MM.1S (cell line): ENCODE data around the gene SRP54.

ENCODE experiments used
- DNase-seq: peaks from one replicate; pipeline ENCODE4 v3.0.0-alpha.2; 2015
- H2AFZ ChIP-seq: fragments of 300-600 bp; sonication (generic); 2 replicates; pipeline ENCODE4 v1.6.0; 2016; ENCODE audit warnings: antibody characterized with exemption, low read length
- H3F3A ChIP-seq: fragments of 300-600 bp; sonication (generic); 2 replicates; pipeline ENCODE4 v1.6.1; 2016; ENCODE audit warnings: mild to moderate bottlenecking, antibody characterized with exemption, low read length, moderate library complexity, mixed read lengths; ENCODE audit not compliant: insufficient read depth
- H3K27ac ChIP-seq: fragments of 300-600 bp; sonication (generic); 2 replicates; pipeline ENCODE4 v1.5.1; 2016; ENCODE audit warnings: mild to moderate bottlenecking, low read length
- H3K27me3 ChIP-seq: fragments of 300-600 bp; sonication (generic); replicated peaks from 2 replicates; pipeline ENCODE4 v1.6.0; 2016; ENCODE audit warnings: low read length; ENCODE audit not compliant: insufficient read depth
- H3K36me3 ChIP-seq: fragments of 300-600 bp; sonication (generic); replicated peaks from 2 replicates; pipeline ENCODE4 v1.6.1; 2016; ENCODE audit warnings: mild to moderate bottlenecking, low read length, mixed read lengths; ENCODE audit not compliant: insufficient read depth
- H3K4me1 ChIP-seq: fragments of 300-600 bp; sonication (generic); 2 replicates; pipeline ENCODE4 v1.6.1; 2016; ENCODE audit warnings: low read length, mixed read lengths
- H3K4me2 ChIP-seq: fragments of 300-600 bp; sonication (generic); 2 replicates; pipeline ENCODE4 v1.6.0; 2016; ENCODE audit warnings: low read depth, low read length
- H3K4me3 ChIP-seq: fragments of 300-600 bp; sonication (generic); 2 replicates; pipeline ENCODE4 v1.5.1; 2016; ENCODE audit warnings: low read length, mixed read lengths
- H3K79me2 ChIP-seq: fragments of 300-600 bp; sonication (generic); 2 replicates; pipeline ENCODE4 v1.6.1; 2016; ENCODE audit warnings: mixed run types, low read length, mixed read lengths
- H3K9ac ChIP-seq: fragments of 300-600 bp; sonication (generic); 2 replicates; pipeline ENCODE4 v1.6.1; 2016; ENCODE audit warnings: low read length, mixed read lengths
- H3K9me2 ChIP-seq: fragments of 300-600 bp; sonication (generic); replicated peaks from 2 replicates; pipeline ENCODE4 v1.6.1; 2016; ENCODE audit warnings: mild to moderate bottlenecking, low read length, mixed read lengths; ENCODE audit not compliant: insufficient read depth
- H3K9me3 ChIP-seq: fragments of 300-600 bp; sonication (generic); replicated peaks from 2 replicates; pipeline ENCODE4 v1.6.1; 2016; ENCODE audit warnings: mild to moderate bottlenecking, low read length, mixed read lengths; ENCODE audit not compliant: insufficient read depth
- H4K20me1 ChIP-seq: fragments of 300-600 bp; sonication (generic); 2 replicates; pipeline ENCODE4 v1.6.1; 2016; ENCODE audit warnings: mild to moderate bottlenecking, low read length, moderate library complexity, mixed read lengths; ENCODE audit not compliant: insufficient read depth
- EZH2 ChIP-seq: fragments of 300-600 bp; sonication (generic); optimal IDR thresholded peaks from 2 replicates; pipeline ENCODE3; 2017; ENCODE audit warnings: low read depth, mild to moderate bottlenecking, antibody characterized with exemption, low read length, mixed read lengths
- EZH2phosphoT487 ChIP-seq: fragments of 300-600 bp; sonication (generic); IDR thresholded peaks from 2 replicates; pipeline ENCODE4 v1.6.1; 2018; ENCODE audit warnings: antibody characterized with exemption, low read length
- TF ChIP-seq, protein P1 (sequence below): fragments of 300-600 bp; sonication (generic); IDR thresholded peaks from 2 replicates; pipeline ENCODE4 v1.5.1; 2016; ENCODE audit warnings: antibody characterized with exemption, low read length, mixed read lengths

Gene SRP54

GRCh38 chr14:34985740-34986139 is 2.9 kb downstream of the SRP54 start:
- H4K20me1 ChIP-seq, result no peaks in the 10 kb centered on the region
- H3K4me2 ChIP-seq, result no peak overlapping the region

GRCh38 chr14:34987180-34987579 is 4.4 kb downstream of the SRP54 start:
- TF ChIP-seq EZH2phosphoT487, result no peak
- no peak for TF ChIP-seq EZH2
- TF ChIP-seq, protein P1, sequence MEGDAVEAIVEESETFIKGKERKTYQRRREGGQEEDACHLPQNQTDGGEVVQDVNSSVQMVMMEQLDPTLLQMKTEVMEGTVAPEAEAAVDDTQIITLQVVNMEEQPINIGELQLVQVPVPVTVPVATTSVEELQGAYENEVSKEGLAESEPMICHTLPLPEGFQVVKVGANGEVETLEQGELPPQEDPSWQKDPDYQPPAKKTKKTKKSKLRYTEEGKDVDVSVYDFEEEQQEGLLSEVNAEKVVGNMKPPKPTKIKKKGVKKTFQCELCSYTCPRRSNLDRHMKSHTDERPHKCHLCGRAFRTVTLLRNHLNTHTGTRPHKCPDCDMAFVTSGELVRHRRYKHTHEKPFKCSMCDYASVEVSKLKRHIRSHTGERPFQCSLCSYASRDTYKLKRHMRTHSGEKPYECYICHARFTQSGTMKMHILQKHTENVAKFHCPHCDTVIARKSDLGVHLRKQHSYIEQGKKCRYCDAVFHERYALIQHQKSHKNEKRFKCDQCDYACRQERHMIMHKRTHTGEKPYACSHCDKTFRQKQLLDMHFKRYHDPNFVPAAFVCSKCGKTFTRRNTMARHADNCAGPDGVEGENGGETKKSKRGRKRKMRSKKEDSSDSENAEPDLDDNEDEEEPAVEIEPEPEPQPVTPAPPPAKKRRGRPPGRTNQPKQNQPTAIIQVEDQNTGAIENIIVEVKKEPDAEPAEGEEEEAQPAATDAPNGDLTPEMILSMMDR, result no peak

More at GRCh38 chr14:34985740-34986139, 2.9 kb downstream of the SRP54 start:
- DNase-seq, result no peak
- H3K4me3 ChIP-seq, result no peak overlapping the region
- no peaks in the 10 kb centered on the region for H3K9me2 ChIP-seq
- H3K27ac ChIP-seq, result no peak overlapping the region
- H3K79me2 ChIP-seq, result peaks cover 74% of the 10 kb centered on the region
- TF ChIP-seq, protein P1, result no peak
- TF ChIP-seq EZH2phosphoT487 (no peak), EZH2 (no peak)
- H2AFZ ChIP-seq, result no peak overlapping the region
- no peaks in the 10 kb centered on the region for H3K9me3 ChIP-seq
- 0 out of 2 replicates have a peak, but pooled peaks cover 5% of the 10 kb centered on the region for H3K4me1 ChIP-seq
- H3K27me3 ChIP-seq, result no peaks in the 10 kb centered on the region
- H3K36me3 ChIP-seq, result no peaks in the 10 kb centered on the region
- H3K9ac ChIP-seq, result no peak overlapping the region
- peaks cover 17% of the 10 kb centered on the region for H3F3A ChIP-seq

DNA sequence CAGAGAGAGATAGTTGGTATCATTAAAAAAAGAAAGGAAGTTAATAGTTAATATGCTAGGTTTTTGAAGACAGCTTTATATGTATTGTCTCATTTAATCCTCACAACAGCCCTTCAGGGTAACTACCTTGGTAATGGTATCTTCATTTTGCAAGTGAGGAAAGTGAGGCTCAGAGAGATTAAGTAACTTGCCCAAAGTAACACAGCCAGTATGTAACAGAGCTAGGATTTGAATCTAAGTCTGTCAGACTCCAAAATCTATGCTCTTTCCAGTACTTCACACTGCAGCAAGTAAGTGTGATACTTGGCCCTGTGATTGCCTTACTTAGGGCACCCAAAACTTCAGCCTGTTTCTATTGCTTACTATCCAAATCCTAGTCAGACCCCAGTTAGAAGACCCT is 7.0 kb downstream of the SRP54 start:
- Histone ChIP-seq H3K27me3 (no peaks in the 10 kb centered on the region), H2AFZ (no peak overlapping the region), H3K36me3 (no peaks in the 10 kb centered on the region), H3K4me2 (no peak overlapping the region), H3K4me1 (no peaks in the 10 kb centered on the region), H3K9me2 (no peaks in the 10 kb centered on the region), H3K27ac (no peak overlapping the region), H3K4me3 (no peak overlapping the region), H3K9me3 (no peaks in the 10 kb centered on the region), H3K9ac (no peak overlapping the region), H3F3A (no peaks in the 10 kb centered on the region), H3K79me2 (peaks cover 82% of the 10 kb centered on the region), H4K20me1 (no peaks in the 10 kb centered on the region)
- TF ChIP-seq EZH2phosphoT487 (no peak), EZH2 (no peak)
- TF ChIP-seq, protein P1, result no peak
- no peak for DNase-seq

More at GRCh38 chr14:34987180-34987579, 4.4 kb downstream of the SRP54 start:
- H3K36me3 ChIP-seq, result no peaks in the 10 kb centered on the region
- no peaks in the 10 kb centered on the region for H4K20me1 ChIP-seq
- H3K27ac ChIP-seq, result no peak overlapping the region
- no peak for DNase-seq
- 0 out of 2 replicates have a peak, but pooled peaks cover 5% of the 10 kb centered on the region for H3K4me1 ChIP-seq
- no peaks in the 10 kb centered on the region for H3K9me2 ChIP-seq
- H3K9ac ChIP-seq, result no peak overlapping the region
- H2AFZ ChIP-seq, result no peak overlapping the region
- no peaks in the 10 kb centered on the region for H3K27me3 ChIP-seq
- no peak overlapping the region for H3K4me2 ChIP-seq
- no peaks in the 10 kb centered on the region for H3K9me3 ChIP-seq
- H3K4me3 ChIP-seq, result no peak overlapping the region
- peaks cover 6% of the 10 kb centered on the region; the same call in 1 of the 2 replicates for H3F3A ChIP-seq
- peaks cover 82% of the 10 kb centered on the region for H3K79me2 ChIP-seq
